Measurements from ENCODE around the gene HMGCS1.
"Not testable (repeated sequence)": the region's sequence is repeated elsewhere in the genome, so short reads cannot be mapped to it uniquely, and the experiment has no call there.

HMGCS1 gene

GRCh38 chr5:43279548-43280274 lies 33.5 kb downstream of the HMGCS1 start:
- Histone ChIP-seq H3K27ac (ENCODE audit: low read depth, low read length) (no peak overlapping the region), H3K4me3 (ENCODE audit: low read depth, low read length) (no peak overlapping the region), H3K36me3 (ENCODE audit: insufficient read depth, low read length) (no peaks in the 10 kb centered on the region), H3K4me1 (ENCODE audit: control insufficient read depth, insufficient read depth, low read length, unreplicated experiment) (peaks cover 6% of the 10 kb centered on the region), H3K79me2 (ENCODE audit: control insufficient read depth, insufficient read depth, low read length, unreplicated experiment) (no peaks in the 10 kb centered on the region), H2AFZ (ENCODE audit: low read length, unreplicated experiment) (no peak overlapping the region), H3K27me3 (ENCODE audit: insufficient read depth, low read length) (peaks cover 20% of the 10 kb centered on the region; the same call in 1 of the 2 replicates)

DNA sequence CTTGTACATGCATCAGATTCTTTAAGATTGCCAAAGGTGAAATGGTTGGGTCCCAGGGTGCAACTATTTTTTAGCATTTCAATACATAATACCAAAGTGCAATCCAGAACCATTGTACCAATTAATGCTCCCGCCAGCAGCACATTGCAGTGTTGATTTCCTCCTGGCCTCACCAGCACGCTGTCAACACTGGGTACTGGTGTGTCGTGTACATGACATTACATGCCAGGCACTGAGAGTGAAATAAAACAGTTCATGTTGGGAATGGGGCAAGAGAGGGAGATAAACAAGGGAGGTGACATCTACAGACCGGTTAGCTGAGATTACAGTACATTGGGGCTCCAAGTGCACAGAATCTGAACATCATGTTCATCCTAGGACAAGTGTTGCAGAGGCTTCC lies 37.8 kb downstream of the HMGCS1 start:
- no peaks in the 10 kb centered on the region for H3K79me2 ChIP-seq (ENCODE audit: control insufficient read depth, insufficient read depth, low read length, unreplicated experiment)

GRCh38 chr5:43274435-43275114 lies 38.6 kb downstream of the HMGCS1 start:
- Histone ChIP-seq H2AFZ (ENCODE audit: low read length, unreplicated experiment) (no peak overlapping the region), H3K27me3 (ENCODE audit: insufficient read depth, low read length) (peaks cover 48% of the 10 kb centered on the region), H3K4me1 (ENCODE audit: control insufficient read depth, insufficient read depth, low read length, unreplicated experiment) (no peaks in the 10 kb centered on the region), H3K79me2 (ENCODE audit: control insufficient read depth, insufficient read depth, low read length, unreplicated experiment) (no peaks in the 10 kb centered on the region), H3K4me3 (ENCODE audit: low read depth, low read length) (no peak overlapping the region), H3K36me3 (ENCODE audit: insufficient read depth, low read length) (no peaks in the 10 kb centered on the region), H3K27ac (ENCODE audit: low read depth, low read length) (no peak overlapping the region)

More for the DNA sequence above, 37.8 kb downstream of the HMGCS1 start:
- Histone ChIP-seq H3K27me3 (ENCODE audit: insufficient read depth, low read length) (peaks cover 48% of the 10 kb centered on the region), H3K36me3 (ENCODE audit: insufficient read depth, low read length) (no peaks in the 10 kb centered on the region), H2AFZ (ENCODE audit: low read length, unreplicated experiment) (no peak overlapping the region), H3K4me3 (ENCODE audit: low read depth, low read length) (no peak overlapping the region), H3K27ac (ENCODE audit: low read depth, low read length) (no peak overlapping the region), H3K4me1 (ENCODE audit: control insufficient read depth, insufficient read depth, low read length, unreplicated experiment) (no peaks in the 10 kb centered on the region)

DNA sequence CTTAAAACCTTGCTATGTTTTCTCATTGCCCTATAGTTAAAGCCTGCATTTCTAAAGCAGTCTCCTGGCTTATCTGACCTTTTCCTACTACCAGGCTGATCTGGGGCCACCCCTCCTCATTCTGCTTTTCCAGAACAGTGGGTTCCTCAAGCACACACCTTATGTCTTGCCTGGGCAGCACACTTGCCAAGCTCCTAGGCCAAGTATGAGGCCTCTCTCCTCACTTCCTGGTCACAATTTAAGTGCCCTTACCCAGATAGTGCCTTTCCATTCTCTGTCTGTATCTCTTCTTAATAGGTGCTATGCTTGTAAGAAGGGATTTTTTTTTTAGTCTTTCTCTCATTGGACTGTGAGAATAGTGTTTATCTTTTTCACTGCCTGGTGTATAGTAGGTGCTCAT lies 39.7 kb downstream of the HMGCS1 start:
- no peaks in the 10 kb centered on the region for H3K4me1 ChIP-seq (ENCODE audit: control insufficient read depth, insufficient read depth, low read length, unreplicated experiment)
- no peaks in the 10 kb centered on the region for H3K36me3 ChIP-seq (ENCODE audit: insufficient read depth, low read length)
- no peak overlapping the region for H3K27ac ChIP-seq (ENCODE audit: low read depth, low read length)
- H3K79me2 ChIP-seq (ENCODE audit: control insufficient read depth, insufficient read depth, low read length, unreplicated experiment): no peaks in the 10 kb centered on the region
- no peak overlapping the region for H2AFZ ChIP-seq (ENCODE audit: low read length, unreplicated experiment)
- no peak overlapping the region for H3K4me3 ChIP-seq (ENCODE audit: low read depth, low read length)
- H3K27me3 ChIP-seq (ENCODE audit: insufficient read depth, low read length): peaks cover 50% of the 10 kb centered on the region

DNA sequence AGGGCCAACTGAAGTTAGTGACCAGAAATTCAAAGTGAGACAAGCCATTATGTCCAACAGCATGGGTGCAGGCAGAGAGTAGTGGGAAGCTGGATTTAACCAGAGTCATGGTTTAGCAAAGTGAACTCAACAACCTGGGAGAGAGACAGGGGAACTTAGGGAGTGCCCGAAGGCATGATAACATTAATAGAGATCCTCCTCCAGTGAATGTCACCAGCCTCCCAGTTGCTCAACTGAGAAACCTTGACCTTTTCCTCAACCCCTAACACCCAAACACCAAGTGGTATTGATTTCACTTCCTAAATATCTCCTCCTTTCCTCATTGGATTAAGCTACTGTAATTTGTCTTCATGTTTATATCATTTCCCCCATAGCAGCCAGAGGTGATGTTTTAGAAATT lies 42.6 kb downstream of the HMGCS1 start:
- Histone ChIP-seq H2AFZ (ENCODE audit: low read length, unreplicated experiment) (no peak overlapping the region), H3K27ac (ENCODE audit: low read depth, low read length) (no peak overlapping the region), H3K4me3 (ENCODE audit: low read depth, low read length) (no peak overlapping the region), H3K4me1 (ENCODE audit: control insufficient read depth, insufficient read depth, low read length, unreplicated experiment) (no peaks in the 10 kb centered on the region), H3K36me3 (ENCODE audit: insufficient read depth, low read length) (no peaks in the 10 kb centered on the region), H3K27me3 (ENCODE audit: insufficient read depth, low read length) (peaks cover 61% of the 10 kb centered on the region), H3K79me2 (ENCODE audit: control insufficient read depth, insufficient read depth, low read length, unreplicated experiment) (no peaks in the 10 kb centered on the region)

GRCh38 chr5:43268188-43268820 lies 44.9 kb downstream of the HMGCS1 start:
- H3K27ac ChIP-seq (ENCODE audit: low read depth, low read length): no peak overlapping the region
- H3K79me2 ChIP-seq (ENCODE audit: control insufficient read depth, insufficient read depth, low read length, unreplicated experiment): no peaks in the 10 kb centered on the region

GRCh38 chr5:43262269-43262668 lies 50.9 kb downstream of the HMGCS1 start:
- not testable (repeated sequence) for H3K36me3 ChIP-seq (ENCODE audit: insufficient read depth, low read length); H3K4me1 ChIP-seq (ENCODE audit: control insufficient read depth, insufficient read depth, low read length, unreplicated experiment); H3K79me2 ChIP-seq (ENCODE audit: control insufficient read depth, insufficient read depth, low read length, unreplicated experiment); H2AFZ ChIP-seq (ENCODE audit: low read length, unreplicated experiment); H3K27ac ChIP-seq (ENCODE audit: low read depth, low read length); H3K4me3 ChIP-seq (ENCODE audit: low read depth, low read length)
- H3K27me3 ChIP-seq (ENCODE audit: insufficient read depth, low read length): peaks cover 32% of the 10 kb centered on the region

More at GRCh38 chr5:43268188-43268820, 44.9 kb downstream of the HMGCS1 start:
- no peak overlapping the region for H3K4me3 ChIP-seq (ENCODE audit: low read depth, low read length)
- H3K27me3 ChIP-seq (ENCODE audit: insufficient read depth, low read length): peaks cover 48% of the 10 kb centered on the region
- H2AFZ ChIP-seq (ENCODE audit: low read length, unreplicated experiment): no peak overlapping the region
- H3K4me1 ChIP-seq (ENCODE audit: control insufficient read depth, insufficient read depth, low read length, unreplicated experiment): no peaks in the 10 kb centered on the region
- no peaks in the 10 kb centered on the region for H3K36me3 ChIP-seq (ENCODE audit: insufficient read depth, low read length)

DNA sequence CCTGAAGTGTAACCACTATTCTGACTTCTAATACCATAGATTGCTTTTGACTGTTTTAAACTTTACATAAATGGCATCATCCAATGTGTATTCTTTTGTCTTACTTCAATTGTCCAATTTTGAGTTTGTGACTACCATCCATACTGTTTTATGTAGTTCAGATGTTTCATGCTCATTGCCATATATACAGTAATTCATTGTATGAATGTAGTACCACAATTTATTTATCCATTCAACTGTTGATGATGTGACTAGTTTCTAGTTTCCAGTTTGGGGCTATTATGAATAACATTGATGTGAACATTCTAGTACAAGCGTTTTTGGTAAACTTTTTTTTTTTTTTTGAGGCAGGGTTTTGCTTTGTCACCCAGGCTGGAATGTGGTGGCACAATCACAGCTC lies 55.1 kb downstream of the HMGCS1 start:
- Histone ChIP-seq H2AFZ (ENCODE audit: low read length, unreplicated experiment) (no peak overlapping the region), H3K4me1 (ENCODE audit: control insufficient read depth, insufficient read depth, low read length, unreplicated experiment) (no peaks in the 10 kb centered on the region), H3K4me3 (ENCODE audit: low read depth, low read length) (no peak overlapping the region), H3K27me3 (ENCODE audit: insufficient read depth, low read length) (peaks cover 39% of the 10 kb centered on the region), H3K79me2 (ENCODE audit: control insufficient read depth, insufficient read depth, low read length, unreplicated experiment) (no peaks in the 10 kb centered on the region), H3K27ac (ENCODE audit: low read depth, low read length) (no peak overlapping the region), H3K36me3 (ENCODE audit: insufficient read depth, low read length) (no peaks in the 10 kb centered on the region)

- Histone ChIP-seq H3K79me2 (ENCODE audit: control insufficient read depth, insufficient read depth, low read length, unreplicated experiment) (no peaks in the 10 kb centered on the region), H3K27ac (ENCODE audit: low read depth, low read length) (no peak overlapping the region), H3K36me3 (ENCODE audit: insufficient read depth, low read length) (no peaks in the 10 kb centered on the region), H2AFZ (ENCODE audit: low read length, unreplicated experiment) (no peak overlapping the region), H3K4me3 (ENCODE audit: low read depth, low read length) (no peak overlapping the region), H3K4me1 (ENCODE audit: control insufficient read depth, insufficient read depth, low read length, unreplicated experiment) (no peaks in the 10 kb centered on the region), H3K27me3 (ENCODE audit: insufficient read depth, low read length) (peaks cover 39% of the 10 kb centered on the region)
Measured at GRCh38 chr5:43256261-43256966, 56.8 kb downstream of the HMGCS1 start.

DNA sequence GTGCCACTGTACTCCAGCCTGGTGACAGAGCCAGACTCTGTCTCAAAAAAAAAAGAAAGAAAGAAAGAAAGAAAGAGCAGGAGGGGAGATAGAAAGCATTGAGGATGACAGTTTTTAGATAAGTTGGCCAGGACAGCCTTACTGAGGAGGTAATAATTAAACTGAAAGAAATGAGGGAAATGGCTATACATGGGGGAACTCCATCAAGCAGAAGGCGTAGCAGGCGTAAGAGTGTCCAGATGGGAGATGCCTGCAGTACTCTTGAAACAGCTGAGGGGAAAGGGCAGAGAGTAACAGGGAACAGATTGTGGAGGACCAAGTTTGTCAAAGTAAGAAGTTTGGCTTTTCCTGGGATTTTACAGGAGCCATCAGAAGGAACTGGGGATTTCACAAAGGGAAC lies 57.5 kb downstream of the HMGCS1 start:
- Histone ChIP-seq H3K79me2 (ENCODE audit: control insufficient read depth, insufficient read depth, low read length, unreplicated experiment) (no peaks in the 10 kb centered on the region), H3K4me3 (ENCODE audit: low read depth, low read length) (no peak overlapping the region), H3K27me3 (ENCODE audit: insufficient read depth, low read length) (peaks cover 39% of the 10 kb centered on the region), H3K4me1 (ENCODE audit: control insufficient read depth, insufficient read depth, low read length, unreplicated experiment) (no peaks in the 10 kb centered on the region), H3K27ac (ENCODE audit: low read depth, low read length) (no peak overlapping the region), H2AFZ (ENCODE audit: low read length, unreplicated experiment) (no peak overlapping the region), H3K36me3 (ENCODE audit: insufficient read depth, low read length) (no peaks in the 10 kb centered on the region)
